ENCODE measurements around the gene TRIM68.

- TF ChIP-seq JUN (CRISPR knock-in tag; IDR thresholded peaks at IDR 0.05) = no peak
- TF ChIP-seq CBFB (CRISPR knock-in tag; IDR thresholded peaks at IDR 0.05; ENCODE audit: low read depth) = no peak
- no peak for TF ChIP-seq CTCF (IDR thresholded peaks at IDR 0.05)
- TF ChIP-seq, protein P1, sequence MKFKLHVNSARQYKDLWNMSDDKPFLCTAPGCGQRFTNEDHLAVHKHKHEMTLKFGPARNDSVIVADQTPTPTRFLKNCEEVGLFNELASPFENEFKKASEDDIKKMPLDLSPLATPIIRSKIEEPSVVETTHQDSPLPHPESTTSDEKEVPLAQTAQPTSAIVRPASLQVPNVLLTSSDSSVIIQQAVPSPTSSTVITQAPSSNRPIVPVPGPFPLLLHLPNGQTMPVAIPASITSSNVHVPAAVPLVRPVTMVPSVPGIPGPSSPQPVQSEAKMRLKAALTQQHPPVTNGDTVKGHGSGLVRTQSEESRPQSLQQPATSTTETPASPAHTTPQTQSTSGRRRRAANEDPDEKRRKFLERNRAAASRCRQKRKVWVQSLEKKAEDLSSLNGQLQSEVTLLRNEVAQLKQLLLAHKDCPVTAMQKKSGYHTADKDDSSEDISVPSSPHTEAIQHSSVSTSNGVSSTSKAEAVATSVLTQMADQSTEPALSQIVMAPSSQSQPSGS (CRISPR knock-in tag; IDR thresholded peaks at IDR 0.05; ENCODE audit: borderline replicate concordance, low read depth) = no peak
- no peak for TF ChIP-seq NFE2L1 (CRISPR knock-in tag; IDR thresholded peaks at IDR 0.05)
- TF ChIP-seq, protein P2, sequence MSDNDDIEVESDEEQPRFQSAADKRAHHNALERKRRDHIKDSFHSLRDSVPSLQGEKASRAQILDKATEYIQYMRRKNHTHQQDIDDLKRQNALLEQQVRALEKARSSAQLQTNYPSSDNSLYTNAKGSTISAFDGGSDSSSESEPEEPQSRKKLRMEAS (CRISPR knock-in tag; IDR thresholded peaks at IDR 0.05) = no peak
- TF ChIP-seq, protein P3, sequence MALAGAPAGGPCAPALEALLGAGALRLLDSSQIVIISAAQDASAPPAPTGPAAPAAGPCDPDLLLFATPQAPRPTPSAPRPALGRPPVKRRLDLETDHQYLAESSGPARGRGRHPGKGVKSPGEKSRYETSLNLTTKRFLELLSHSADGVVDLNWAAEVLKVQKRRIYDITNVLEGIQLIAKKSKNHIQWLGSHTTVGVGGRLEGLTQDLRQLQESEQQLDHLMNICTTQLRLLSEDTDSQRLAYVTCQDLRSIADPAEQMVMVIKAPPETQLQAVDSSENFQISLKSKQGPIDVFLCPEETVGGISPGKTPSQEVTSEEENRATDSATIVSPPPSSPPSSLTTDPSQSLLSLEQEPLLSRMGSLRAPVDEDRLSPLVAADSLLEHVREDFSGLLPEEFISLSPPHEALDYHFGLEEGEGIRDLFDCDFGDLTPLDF (CRISPR knock-in tag; IDR thresholded peaks at IDR 0.05) = no peak
- no peak for TF ChIP-seq GRHL2 (CRISPR knock-in tag; IDR thresholded peaks at IDR 0.05; ENCODE audit: insufficient replicate concordance, severe bottlenecking)
- no peak for TF ChIP-seq NFYB (CRISPR knock-in tag; conservative IDR thresholded peaks at IDR 0.05; ENCODE audit: low read depth)
- TF ChIP-seq, protein P4, sequence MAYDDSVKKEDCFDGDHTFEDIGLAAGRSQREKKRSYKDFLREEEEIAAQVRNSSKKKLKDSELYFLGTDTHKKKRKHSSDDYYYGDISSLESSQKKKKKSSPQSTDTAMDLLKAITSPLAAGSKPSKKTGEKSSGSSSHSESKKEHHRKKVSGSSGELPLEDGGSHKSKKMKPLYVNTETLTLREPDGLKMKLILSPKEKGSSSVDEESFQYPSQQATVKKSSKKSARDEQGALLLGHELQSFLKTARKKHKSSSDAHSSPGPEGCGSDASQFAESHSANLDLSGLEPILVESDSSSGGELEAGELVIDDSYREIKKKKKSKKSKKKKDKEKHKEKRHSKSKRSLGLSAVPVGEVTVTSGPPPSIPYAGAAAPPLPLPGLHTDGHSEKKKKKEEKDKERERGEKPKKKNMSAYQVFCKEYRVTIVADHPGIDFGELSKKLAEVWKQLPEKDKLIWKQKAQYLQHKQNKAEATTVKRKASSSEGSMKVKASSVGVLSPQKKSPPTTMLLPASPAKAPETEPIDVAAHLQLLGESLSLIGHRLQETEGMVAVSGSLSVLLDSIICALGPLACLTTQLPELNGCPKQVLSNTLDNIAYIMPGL (CRISPR knock-in tag; IDR thresholded peaks at IDR 0.05) = no peak
- TF ChIP-seq ESRRA (CRISPR knock-in tag; IDR thresholded peaks at IDR 0.05; ENCODE audit: borderline replicate concordance) = no peak
These were observed 47.6 kb downstream of the TRIM68 start for GRCh38 chr11:4560467-4560866.

Measured in WTC11 (cell line).